ENCODE data around the gene AZGP1. TPM values are rescaled to one million over a fixed set of nuclear protein-coding genes. Genes with fewer than 3 reads are reported as not detected.
A peak's percentile ranks its signal among the peaks of the same experiment; 100 is the strongest.
"Not testable (repeated sequence)": the region's sequence is repeated elsewhere in the genome, so short reads cannot be mapped to it uniquely, and the experiment has no call there.

The AZGP1 gene
- total and polyA plus RNA-seq, 5 donors from 2014 or later = not detected

- ATAC-seq (ENCODE audit: low read depth in 2 of 2) = no peak
These were observed 17.1 kb downstream of the AZGP1 start for GRCh38 chr7:99958564-99959227.

GRCh38 chr7:99955247-99955646 lies 20.6 kb downstream of the AZGP1 start:
- Histone ChIP-seq H3K36me3 (ENCODE audit: control insufficient read depth, insufficient read depth, low read length) (no peaks in the 10 kb centered on the region), H3K9me3 (ENCODE audit: control insufficient read depth in 2 of 2, low read length in 2 of 2) (peaks cover 3 to 6% of the 10 kb centered on the region in 2 experiments), H3K4me3 (ENCODE audit: low read depth, low read length) (no peak overlapping the region), H3K27me3 (ENCODE audit: control insufficient read depth, insufficient read depth, low read length) (peaks cover 10% of the 10 kb centered on the region), H3K4me1 (ENCODE audit: control insufficient read depth, insufficient read depth, low read length, poor library complexity, severe bottlenecking) (no peaks in the 10 kb centered on the region), H3K27ac (ENCODE audit: insufficient read depth, low read length, poor library complexity, severe bottlenecking) (no peak overlapping the region)
- H3K9me3 Mint-ChIP-seq = peaks cover 0 to 2% (median 0%) of the 10 kb centered on the region in 7 donors
- no peak overlapping the region for H3K27ac Mint-ChIP-seq
- H3K4me3 Mint-ChIP-seq = no peak overlapping the region
- H3K4me1 Mint-ChIP-seq = no peaks in the 10 kb centered on the region
- ATAC-seq (ENCODE audit: low read depth in 2 of 2) (no peak), DNase-seq (no peak)
- H3K27me3 Mint-ChIP-seq = peaks cover 21% of the 10 kb centered on the region
- no peaks in the 10 kb centered on the region for H3K36me3 Mint-ChIP-seq

More at GRCh38 chr7:99958564-99959227, 17.1 kb downstream of the AZGP1 start:
- H3K36me3 ChIP-seq (ENCODE audit: control insufficient read depth, insufficient read depth, low read length) = no peaks in the 10 kb centered on the region
- H3K4me1 ChIP-seq (ENCODE audit: control insufficient read depth, insufficient read depth, low read length, poor library complexity, severe bottlenecking) = no peaks in the 10 kb centered on the region
- H3K4me3 Mint-ChIP-seq = no peak overlapping the region
- H3K9me3 Mint-ChIP-seq = peaks cover 0 to 2% (median 0%) of the 10 kb centered on the region in 7 donors
- no peak overlapping the region for H3K27ac Mint-ChIP-seq
- H3K4me1 Mint-ChIP-seq = no peaks in the 10 kb centered on the region
- peaks cover 18% of the 10 kb centered on the region for H3K27me3 ChIP-seq (ENCODE audit: control insufficient read depth, insufficient read depth, low read length)
- DNase-seq = no peak
- H3K9me3 ChIP-seq (ENCODE audit: control insufficient read depth in 2 of 2, low read length in 2 of 2) = no peaks in the 10 kb centered on the region
- no peaks in the 10 kb centered on the region for H3K36me3 Mint-ChIP-seq
- peaks cover 33% of the 10 kb centered on the region for H3K27me3 Mint-ChIP-seq
- no peak overlapping the region for H3K4me3 ChIP-seq (ENCODE audit: low read depth, low read length)
- H3K27ac ChIP-seq (ENCODE audit: insufficient read depth, low read length, poor library complexity, severe bottlenecking) = no peak overlapping the region

GRCh38 chr7:99954643-99955042 lies 21.2 kb downstream of the AZGP1 start:
- not testable (repeated sequence) for ATAC-seq (ENCODE audit: low read depth in 2 of 2); H3K36me3 Mint-ChIP-seq; H3K4me1 ChIP-seq (ENCODE audit: control insufficient read depth, insufficient read depth, low read length, poor library complexity, severe bottlenecking); H3K27ac ChIP-seq (ENCODE audit: insufficient read depth, low read length, poor library complexity, severe bottlenecking); H3K9me3 ChIP-seq (ENCODE audit: control insufficient read depth in 2 of 2, low read length in 2 of 2); H3K36me3 ChIP-seq (ENCODE audit: control insufficient read depth, insufficient read depth, low read length); H3K4me3 ChIP-seq (ENCODE audit: low read depth, low read length); H3K4me3 Mint-ChIP-seq; DNase-seq; H3K9me3 Mint-ChIP-seq; H3K27me3 ChIP-seq (ENCODE audit: control insufficient read depth, insufficient read depth, low read length); H3K27ac Mint-ChIP-seq; H3K4me1 Mint-ChIP-seq
- peaks cover 15% of the 10 kb centered on the region for H3K27me3 Mint-ChIP-seq

GRCh38 chr7:99953649-99954048 lies 22.2 kb downstream of the AZGP1 start:
- Histone ChIP-seq H3K9me3 (ENCODE audit: control insufficient read depth in 2 of 2, low read length in 2 of 2) (peaks cover 3 to 6% of the 10 kb centered on the region in 2 experiments), H3K27ac (ENCODE audit: insufficient read depth, low read length, poor library complexity, severe bottlenecking) (no peak overlapping the region), H3K4me1 (ENCODE audit: control insufficient read depth, insufficient read depth, low read length, poor library complexity, severe bottlenecking) (no peaks in the 10 kb centered on the region), H3K27me3 (ENCODE audit: control insufficient read depth, insufficient read depth, low read length) (peaks cover 1% of the 10 kb centered on the region), H3K36me3 (ENCODE audit: control insufficient read depth, insufficient read depth, low read length) (no peaks in the 10 kb centered on the region), H3K4me3 (ENCODE audit: low read depth, low read length) (no peak overlapping the region)
- ATAC-seq (ENCODE audit: low read depth in 2 of 2) = no peak
- Mint-ChIP-seq H3K4me3 (no peak overlapping the region), H3K27ac (no peak overlapping the region), H3K36me3 (no peaks in the 10 kb centered on the region), H3K9me3 (peaks cover 0 to 2% (median 0%) of the 10 kb centered on the region in 7 donors), H3K27me3 (peaks cover 10% of the 10 kb centered on the region), H3K4me1 (peaks cover 0 to 3% (median 0%) of the 10 kb centered on the region in 4 donors)
- no peak for DNase-seq

GRCh38 chr7:99952649-99953048 lies 23.2 kb downstream of the AZGP1 start:
- not testable (repeated sequence) for H3K4me1 ChIP-seq (ENCODE audit: control insufficient read depth, insufficient read depth, low read length, poor library complexity, severe bottlenecking); H3K9me3 ChIP-seq (ENCODE audit: control insufficient read depth in 2 of 2, low read length in 2 of 2); DNase-seq; H3K27me3 Mint-ChIP-seq; H3K4me1 Mint-ChIP-seq; H3K27ac Mint-ChIP-seq; H3K36me3 Mint-ChIP-seq; H3K4me3 Mint-ChIP-seq; H3K4me3 ChIP-seq (ENCODE audit: low read depth, low read length); H3K36me3 ChIP-seq (ENCODE audit: control insufficient read depth, insufficient read depth, low read length); H3K27ac ChIP-seq (ENCODE audit: insufficient read depth, low read length, poor library complexity, severe bottlenecking); H3K27me3 ChIP-seq (ENCODE audit: control insufficient read depth, insufficient read depth, low read length); ATAC-seq (ENCODE audit: low read depth in 2 of 2); H3K9me3 Mint-ChIP-seq

- ATAC-seq (ENCODE audit: low read depth in 2 of 2); H3K27ac Mint-ChIP-seq; H3K27me3 ChIP-seq (ENCODE audit: control insufficient read depth, insufficient read depth, low read length); H3K9me3 ChIP-seq (ENCODE audit: control insufficient read depth in 2 of 2, low read length in 2 of 2); H3K4me1 Mint-ChIP-seq; DNase-seq; H3K4me3 ChIP-seq (ENCODE audit: low read depth, low read length); H3K4me3 Mint-ChIP-seq; H3K36me3 ChIP-seq (ENCODE audit: control insufficient read depth, insufficient read depth, low read length); H3K36me3 Mint-ChIP-seq; H3K27ac ChIP-seq (ENCODE audit: insufficient read depth, low read length, poor library complexity, severe bottlenecking); H3K9me3 Mint-ChIP-seq; H3K4me1 ChIP-seq (ENCODE audit: control insufficient read depth, insufficient read depth, low read length, poor library complexity, severe bottlenecking): not testable (repeated sequence)
- peaks cover 13% of the 10 kb centered on the region for H3K27me3 Mint-ChIP-seq
These were observed 25.0 kb downstream of the AZGP1 start for GRCh38 chr7:99950819-99951218.

GRCh38 chr7:99949645-99950228 lies 26.1 kb downstream of the AZGP1 start:
- H3K4me3 ChIP-seq (ENCODE audit: low read depth, low read length) = no peak overlapping the region
- Mint-ChIP-seq H3K4me3 (no peak overlapping the region), H3K36me3 (no peaks in the 10 kb centered on the region), H3K27me3 (peaks cover 15% of the 10 kb centered on the region), H3K9me3 (no peaks in the 10 kb centered on the region), H3K4me1 (peaks cover 0 to 3% (median 0%) of the 10 kb centered on the region in 4 donors), H3K27ac (no peak overlapping the region)
- H3K9me3 ChIP-seq (ENCODE audit: control insufficient read depth in 2 of 2, low read length in 2 of 2) = peaks cover 3 to 6% of the 10 kb centered on the region in 2 experiments
- H3K4me1 ChIP-seq (ENCODE audit: control insufficient read depth, insufficient read depth, low read length, poor library complexity, severe bottlenecking) = no peaks in the 10 kb centered on the region
- ATAC-seq (ENCODE audit: low read depth in 2 of 2) = no peak
- H3K27me3 ChIP-seq (ENCODE audit: control insufficient read depth, insufficient read depth, low read length) = peaks cover 6% of the 10 kb centered on the region
- no peak overlapping the region for H3K27ac ChIP-seq (ENCODE audit: insufficient read depth, low read length, poor library complexity, severe bottlenecking)
- no peaks in the 10 kb centered on the region for H3K36me3 ChIP-seq (ENCODE audit: control insufficient read depth, insufficient read depth, low read length)
- peak in 2 of 3 donors; percentile 32 to 47 for DNase-seq

- Histone ChIP-seq H3K4me3 (ENCODE audit: low read depth, low read length) (no peak overlapping the region), H3K27ac (ENCODE audit: insufficient read depth, low read length, poor library complexity, severe bottlenecking) (no peak overlapping the region), H3K27me3 (ENCODE audit: control insufficient read depth, insufficient read depth, low read length) (peaks cover 10% of the 10 kb centered on the region), H3K36me3 (ENCODE audit: control insufficient read depth, insufficient read depth, low read length) (no peaks in the 10 kb centered on the region), H3K9me3 (ENCODE audit: control insufficient read depth in 2 of 2, low read length in 2 of 2) (peaks cover 3 to 6% of the 10 kb centered on the region in 2 experiments), H3K4me1 (ENCODE audit: control insufficient read depth, insufficient read depth, low read length, poor library complexity, severe bottlenecking) (no peaks in the 10 kb centered on the region)
- Mint-ChIP-seq H3K27ac (no peak overlapping the region), H3K4me1 (peaks cover 0 to 7% (median 3%) of the 10 kb centered on the region in 4 donors), H3K27me3 (peaks cover 30% of the 10 kb centered on the region), H3K4me3 (no peak overlapping the region), H3K9me3 (peaks cover 0 to 3% (median 0%) of the 10 kb centered on the region in 7 donors), H3K36me3 (no peaks in the 10 kb centered on the region)
- no peak for ATAC-seq (ENCODE audit: low read depth in 2 of 2)
- DNase-seq = no peak
These were observed 28.2 kb downstream of the AZGP1 start for GRCh38 chr7:99947608-99948007.

Measured in CD4-positive, CD25-positive, alpha-beta regulatory T cell (primary cell).